EL (cell line): Measurements from ENCODE around the gene ELF5.

Source experiments
- DNase-seq: peaks from one replicate; pipeline ENCODE4 v3.0.0-alpha.2; 2016

The ELF5 gene

DNA sequence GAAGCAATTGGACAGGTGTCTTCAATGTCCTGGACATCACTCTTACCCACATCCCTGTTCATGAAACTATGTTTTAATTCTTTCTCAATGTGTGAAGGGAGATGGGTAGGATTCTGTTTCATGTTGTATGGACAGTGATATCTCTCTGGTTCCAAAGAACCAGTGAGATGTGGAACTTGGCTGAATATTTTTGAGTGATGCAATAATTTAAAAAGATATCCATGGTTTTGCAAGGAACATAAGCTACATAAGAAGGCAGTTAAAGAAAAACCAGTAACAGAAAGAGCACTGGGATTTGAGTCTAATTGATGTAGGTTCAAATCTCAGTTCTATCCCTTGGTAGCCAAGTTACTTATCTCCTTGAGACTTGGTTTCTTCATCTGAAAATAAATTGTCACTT lies 7.7 kb upstream of the ELF5 start:
- DNase-seq: no peak

DNA sequence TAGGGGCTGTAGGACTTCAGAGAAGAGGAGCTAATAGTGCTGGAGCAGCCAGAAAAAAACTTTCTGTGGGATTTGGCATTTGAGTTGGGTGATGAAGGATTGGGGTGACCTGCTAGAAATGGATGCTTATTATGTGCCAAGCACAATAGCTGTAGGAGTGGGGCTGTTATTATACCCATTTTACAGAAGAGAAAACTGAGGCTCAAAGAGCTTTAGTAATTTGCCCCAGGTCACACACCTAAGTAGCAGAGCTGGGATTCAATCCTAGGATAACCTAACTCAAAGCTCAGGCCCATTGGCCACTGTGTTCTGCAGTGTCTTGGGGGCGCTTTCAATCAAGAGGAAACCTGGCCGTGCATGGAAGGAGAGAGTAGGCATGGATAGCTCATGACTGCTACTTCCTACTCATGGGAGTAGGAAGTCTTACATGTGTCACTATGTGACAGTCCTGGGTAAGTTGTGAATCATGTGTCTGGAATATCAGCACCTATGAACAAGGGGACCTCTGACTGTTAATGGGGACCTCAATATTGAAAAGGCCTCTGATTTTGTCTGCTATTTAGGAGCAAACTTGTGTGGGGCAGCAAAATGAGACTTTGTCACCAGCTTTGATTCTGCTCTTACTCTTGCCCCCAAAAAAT lies 6.1 kb upstream of the ELF5 start:
- no peak for DNase-seq

DNA sequence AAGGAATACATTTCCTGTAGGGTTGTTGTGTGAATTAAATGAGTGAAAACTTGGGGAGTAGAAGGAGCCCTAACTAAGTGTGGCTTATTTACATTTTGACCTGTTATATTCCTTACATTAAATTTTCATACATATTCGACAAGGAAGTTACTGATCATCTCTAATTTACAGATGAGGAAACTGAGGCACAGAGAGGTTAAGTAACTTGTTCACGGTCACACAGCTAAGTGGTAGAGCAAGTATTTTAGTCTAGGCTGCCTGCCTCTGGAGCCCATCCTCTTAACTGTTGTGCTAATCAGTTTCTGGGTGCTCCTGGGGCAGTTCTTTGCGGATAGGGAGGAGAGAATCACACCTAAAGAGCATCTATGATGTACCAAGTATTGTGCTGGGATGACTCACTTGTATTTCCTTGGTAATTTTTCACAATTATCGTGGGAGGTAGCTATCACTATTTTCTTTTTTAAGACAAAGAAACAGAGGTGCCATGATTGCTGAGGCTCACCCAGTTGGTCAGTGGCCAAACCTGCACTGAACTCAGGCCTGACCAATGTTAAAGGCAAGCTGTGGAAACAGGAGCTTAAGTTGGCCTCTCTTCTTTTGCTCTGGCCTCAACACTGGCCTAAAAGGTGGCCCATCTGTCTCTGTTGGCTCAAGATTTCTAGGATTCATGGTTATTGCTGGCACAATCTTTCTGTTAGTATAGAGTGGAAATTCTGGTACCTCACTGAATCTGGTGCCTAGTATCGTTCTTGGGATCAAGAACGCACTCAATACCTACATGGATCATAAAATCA lies 2.9 kb upstream of the ELF5 start:
- no peak for DNase-seq

DNA sequence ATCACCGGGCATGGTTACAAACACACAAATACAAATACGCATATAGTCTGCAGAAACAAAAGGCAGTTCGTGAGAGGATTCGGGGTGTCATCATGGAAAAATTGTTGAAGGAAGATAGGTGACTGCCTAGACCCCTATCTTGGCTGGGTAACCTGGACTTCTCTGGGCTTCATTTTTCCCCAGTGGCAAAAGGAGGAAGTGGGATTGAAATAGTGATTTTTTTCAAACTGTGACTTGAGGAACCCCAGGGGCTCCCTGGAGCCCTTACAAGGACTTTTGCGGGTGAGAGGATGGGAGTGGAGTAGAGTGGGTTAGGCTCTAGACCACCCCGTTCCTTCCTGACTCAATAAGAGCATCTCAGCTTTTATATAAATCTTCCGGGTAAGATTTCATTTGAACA lies 1.0 kb upstream of the ELF5 start:
- DNase-seq: no peak

DNA sequence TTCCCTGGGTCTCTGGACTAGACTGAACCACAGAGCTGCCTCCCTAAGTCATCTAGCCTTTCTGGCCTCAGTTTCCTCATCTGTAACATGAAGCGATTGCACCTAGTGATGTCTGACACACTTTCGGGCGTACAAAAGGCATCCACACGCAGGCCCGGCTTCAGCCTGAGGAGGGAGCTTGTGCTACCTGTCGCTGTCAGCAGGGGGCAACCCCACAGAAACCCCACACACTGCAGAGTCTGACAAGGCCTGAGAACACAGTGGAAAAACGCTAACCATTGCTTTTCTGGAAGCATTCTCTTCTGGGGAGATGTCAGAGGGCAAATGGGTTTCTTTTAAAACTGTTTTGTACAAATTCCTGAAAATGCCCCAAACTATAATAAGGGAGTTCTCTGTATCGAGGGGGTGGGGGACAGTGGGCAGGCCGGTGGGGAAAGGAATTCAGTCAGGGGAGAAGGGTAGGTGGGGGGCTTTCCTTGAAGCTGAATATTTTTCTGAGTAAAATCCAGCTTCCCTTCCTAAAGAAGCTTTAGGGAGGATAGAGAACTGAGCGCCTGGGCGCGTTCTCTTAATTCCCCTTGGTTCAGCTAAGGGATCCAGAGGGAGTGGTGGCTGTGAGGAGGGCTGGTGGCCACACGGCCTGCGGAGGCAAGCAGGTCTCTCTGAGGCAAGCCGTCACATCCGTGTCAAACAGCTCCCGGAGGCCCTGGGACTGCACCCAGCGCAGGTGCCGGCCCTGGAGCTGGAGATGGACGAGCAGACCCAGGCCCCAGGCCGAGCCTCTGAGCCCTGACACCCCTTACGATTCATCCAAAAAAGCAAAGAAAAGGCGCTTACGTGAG lies 533 bp downstream of the ELF5 start:
- peak; percentile 59 for DNase-seq

DNA sequence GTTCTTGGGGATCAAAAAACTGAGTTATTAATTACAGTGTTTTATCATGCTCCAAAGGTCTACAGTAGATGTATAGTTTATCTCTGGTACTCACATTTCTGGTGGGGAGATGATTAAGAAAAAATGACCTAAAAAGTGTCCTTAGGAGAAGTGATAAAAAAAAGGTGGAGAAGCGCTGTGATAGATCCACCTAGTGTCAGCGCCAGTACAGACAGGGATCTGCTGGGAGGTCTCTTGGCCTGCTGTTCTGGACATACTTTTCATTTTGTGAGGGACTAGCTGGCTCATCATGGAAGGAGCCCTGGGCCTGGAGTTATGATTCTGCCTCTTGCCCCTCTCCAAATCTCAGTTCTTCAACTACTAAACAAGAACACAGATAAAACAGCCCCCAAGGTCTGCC lies 2.9 kb downstream of the ELF5 start:
- no peak for DNase-seq

DNA sequence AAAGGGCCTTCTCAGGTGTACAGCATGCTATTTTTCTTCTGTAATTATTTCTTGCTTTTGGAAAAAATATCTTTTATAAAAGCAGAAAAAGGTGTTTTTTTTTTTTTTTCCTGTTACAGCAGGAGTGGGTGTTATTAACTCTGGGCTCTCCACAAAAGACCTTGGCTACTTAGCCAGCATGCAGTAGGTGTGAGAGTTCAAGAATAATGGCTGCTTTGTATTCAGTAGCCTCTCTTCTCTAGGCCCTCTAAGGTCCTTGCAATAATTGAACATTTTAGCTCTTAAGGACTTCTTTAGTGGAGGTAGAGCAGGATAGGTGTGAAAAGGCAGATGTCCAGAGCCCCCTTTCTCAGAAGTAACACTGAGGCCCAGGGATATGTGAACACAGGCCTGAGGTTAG lies 3.4 kb downstream of the ELF5 start:
- DNase-seq: no peak

DNA sequence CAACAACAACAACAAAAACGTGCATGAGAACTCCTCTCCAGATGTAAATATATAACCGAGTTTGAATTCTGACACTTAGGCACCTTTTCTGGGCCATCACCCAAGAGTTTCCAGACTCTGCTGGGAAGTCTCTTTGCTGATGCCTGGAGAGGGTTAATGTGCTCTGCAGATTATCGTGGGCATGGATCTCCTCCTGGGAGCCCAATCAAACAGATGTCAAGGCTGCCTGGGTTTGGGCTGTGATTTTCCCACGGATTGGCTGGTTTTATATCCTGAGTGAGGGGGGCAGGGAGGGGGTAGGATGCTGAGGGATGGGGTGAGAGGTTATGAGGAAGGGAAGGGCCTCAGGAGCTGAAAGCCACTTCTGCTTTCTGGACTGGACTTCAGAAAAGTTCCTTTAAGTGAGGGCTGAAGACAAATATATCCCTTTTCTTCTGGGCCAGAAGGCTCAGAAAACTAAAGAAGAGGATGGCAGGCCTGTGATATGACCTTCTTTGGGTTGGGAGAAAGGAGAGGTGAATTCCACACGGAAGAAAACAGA lies 4.2 kb downstream of the ELF5 start:
- DNase-seq: no peak

DNA sequence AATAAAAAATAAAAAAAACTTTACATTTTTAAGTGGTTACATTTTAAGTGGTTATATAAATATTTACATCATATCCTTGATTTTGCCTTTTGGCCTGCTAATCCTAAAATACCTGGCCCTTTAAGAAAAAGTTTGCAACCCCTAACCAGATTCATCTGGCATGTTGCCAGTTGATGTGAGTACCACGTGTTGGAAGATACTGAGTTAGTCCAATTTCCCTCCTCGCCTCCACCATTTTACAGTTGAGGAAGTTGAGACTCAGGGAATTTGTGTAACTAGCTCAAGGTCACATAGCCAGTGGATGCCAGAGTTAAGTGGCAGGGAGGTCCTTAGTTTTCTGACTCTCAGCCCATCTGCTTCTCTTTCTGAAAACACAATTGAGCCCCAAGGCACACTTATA lies 5.1 kb downstream of the ELF5 start:
- DNase-seq: no peak

DNA sequence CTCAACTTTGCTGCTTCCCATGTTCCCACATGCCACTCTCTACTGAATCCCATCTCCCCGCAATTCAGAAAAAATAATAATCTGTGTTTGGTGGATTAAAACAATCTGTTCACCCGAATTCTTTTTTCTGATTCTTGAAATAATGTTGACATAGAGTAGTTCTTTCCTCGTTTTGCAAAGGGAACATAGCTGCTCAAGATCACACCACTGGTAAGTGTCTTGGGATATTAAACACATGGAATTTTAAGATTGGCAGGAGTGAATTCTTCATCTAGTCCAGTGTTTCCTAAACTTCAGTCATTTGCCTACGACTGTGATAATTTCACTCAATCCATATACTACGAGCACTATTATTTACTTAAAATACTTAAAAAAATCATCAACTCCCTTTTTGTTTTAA lies 6.0 kb downstream of the ELF5 start:
- DNase-seq: no peak

DNA sequence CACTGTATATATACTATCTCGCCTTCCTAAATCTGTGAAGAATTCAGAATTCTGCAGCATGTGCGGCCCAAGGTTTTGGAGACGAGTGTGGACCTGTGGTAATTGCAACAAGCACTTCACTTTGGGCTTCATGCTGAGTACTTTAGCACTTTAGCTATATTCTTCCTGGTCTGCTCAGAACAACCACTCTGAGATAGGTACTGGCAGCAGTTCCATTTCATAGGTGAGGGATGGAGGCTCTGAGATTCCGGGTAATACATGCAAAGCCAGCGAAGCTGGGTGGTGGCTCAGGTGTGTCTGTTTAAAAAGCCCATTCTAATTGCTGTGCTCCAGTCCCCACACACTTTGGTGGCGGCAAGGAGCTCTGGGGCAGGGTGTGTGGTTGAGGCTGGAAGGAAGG lies 6.4 kb downstream of the ELF5 start:
- no peak for DNase-seq

DNA sequence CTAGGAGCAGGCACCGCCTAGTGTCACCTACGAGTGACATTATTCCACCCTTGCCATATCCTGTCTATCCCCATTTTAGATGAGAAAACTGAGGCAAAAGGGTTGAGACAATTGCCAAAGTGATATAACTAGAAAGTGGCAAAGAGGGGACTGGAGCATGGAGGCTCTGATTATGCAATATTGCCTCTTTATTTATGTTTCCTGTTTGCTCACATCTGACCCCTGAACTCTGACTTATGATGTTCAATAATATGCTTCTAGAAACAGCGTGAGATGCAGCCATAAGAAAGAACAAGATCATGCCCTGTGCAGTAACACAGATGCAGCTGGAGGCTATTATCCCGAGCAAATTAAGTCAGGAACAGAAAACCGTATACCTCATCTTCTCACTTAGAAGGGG lies 7.7 kb downstream of the ELF5 start:
- no peak for DNase-seq

DNA sequence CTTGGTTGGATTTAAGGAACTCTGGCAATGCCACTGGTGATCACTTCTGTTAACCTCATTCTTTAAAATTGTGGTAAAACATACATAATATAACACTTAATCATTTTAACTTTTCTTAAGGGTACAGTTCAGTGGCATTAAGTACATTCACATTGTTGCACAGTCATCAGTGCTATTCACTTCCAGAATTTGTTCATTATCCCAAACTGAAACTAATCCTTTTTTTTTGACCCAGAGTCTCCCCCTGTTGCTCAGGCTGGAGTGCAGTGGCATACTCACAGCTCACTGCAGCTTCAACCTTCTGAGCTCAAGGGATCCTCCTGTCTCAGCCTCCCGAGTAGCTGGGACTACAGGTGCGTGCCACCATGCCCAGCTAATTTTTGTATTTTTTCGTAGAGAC lies 10.6 kb downstream of the ELF5 start:
- DNase-seq: no peak

DNA sequence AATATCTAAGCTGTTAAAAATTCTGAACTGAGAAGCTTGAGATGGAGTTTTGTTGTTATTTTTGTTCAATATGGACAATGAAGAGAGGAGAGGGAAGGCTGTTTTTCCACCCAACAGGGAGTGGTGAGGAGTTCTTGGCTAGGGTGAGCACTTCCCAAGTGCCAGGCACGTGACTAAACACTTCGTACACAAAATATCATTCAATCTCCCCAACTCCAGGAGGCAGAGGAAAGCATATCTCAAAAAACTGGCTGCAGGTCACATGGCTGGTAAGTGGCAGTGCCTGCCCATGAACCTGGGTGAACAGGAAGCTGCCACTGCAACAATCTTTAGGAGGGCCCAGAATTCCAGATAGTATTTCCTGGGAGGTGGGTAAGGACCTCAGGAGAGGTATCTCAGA lies 11.6 kb downstream of the ELF5 start:
- DNase-seq: peak; percentile 17

DNA sequence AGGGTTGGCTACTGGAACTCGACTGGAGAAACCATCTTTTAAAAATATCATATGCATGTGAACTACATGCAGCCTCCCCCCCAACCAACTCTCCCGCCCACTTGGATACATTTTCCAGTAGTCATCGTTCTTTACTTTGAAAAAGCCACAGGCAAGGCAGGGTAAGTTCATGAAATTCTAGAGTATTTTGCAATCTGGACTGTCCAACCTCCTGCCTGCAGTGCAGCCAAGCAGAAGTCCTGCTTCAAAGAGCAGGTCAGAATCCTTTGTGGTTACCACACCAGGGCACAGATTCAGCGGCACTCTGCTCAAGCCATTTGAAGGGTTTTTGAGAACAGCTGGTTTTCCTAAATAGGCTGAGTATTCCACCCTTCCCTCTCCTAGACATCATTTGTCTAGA lies 12.1 kb downstream of the ELF5 start:
- peak; percentile 82 for DNase-seq

DNA sequence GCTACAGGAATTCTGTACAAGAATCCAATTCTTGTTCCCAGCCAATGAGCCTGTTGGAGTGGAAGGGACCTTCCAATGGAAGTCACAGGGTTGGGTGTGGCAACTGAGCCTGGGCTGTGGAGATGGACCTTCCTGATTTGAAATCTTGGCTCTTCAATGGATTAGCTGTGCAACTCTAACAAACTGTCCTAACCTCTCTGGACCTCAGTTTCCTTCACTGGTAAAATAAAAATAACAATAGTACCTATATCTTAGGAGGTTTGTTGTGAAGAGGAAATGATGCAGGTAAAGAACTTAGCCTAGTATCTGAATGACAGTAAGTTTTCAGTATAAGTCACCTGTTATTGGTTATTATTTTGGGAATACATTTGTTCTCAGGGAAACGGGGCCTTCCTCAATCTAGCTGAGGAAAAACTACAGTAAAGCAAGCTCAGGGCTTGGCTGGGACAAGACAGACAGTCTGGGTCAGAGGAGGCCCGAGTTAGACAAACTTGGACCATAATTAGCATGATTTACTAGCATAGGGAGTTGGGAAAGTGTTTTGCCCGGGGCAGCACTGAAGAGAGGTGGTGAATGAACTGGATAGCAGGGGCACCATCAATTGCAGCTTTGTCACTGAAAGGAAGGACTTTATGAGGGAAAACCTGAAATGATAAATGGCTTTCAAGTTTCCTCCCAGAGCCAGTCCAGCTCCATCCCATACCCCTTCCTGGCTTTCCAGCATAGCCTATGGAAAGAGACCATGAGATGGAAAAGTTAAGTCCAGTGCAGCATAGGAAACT lies 13.7 kb downstream of the ELF5 start:
- no peak for DNase-seq

DNA sequence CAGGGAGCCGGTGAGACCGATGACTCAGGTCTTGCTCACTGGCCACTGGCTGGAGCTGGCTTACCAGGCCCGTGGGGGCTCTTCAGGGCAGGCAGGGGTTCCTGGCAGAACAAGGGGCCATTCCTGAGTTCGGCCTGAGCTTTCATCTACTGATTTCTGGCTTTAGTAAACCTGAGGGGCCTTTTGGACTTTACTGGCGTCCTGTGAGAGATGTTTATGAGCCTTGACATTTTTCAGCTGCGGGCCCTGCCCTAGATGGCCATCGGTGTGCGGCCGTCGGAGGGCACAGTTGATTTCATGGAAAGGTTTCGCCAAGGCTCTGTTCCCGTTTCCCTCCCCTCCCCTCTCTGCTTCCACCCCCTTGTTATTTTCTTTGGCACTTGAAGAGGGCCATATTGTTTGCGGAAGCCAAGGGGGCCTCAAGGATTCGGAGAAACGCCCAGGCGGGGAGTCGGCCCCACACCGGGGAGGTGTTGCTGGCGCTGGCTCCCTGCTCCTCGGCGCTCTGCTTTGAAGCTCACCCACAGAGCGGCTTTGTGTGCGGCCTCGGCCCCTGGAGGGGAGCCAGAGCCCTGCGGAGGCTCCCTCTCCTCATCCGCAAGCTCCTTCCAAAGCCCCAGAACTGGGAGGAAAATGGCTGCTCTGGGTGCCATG lies 17.7 kb downstream of the ELF5 start:
- DNase-seq: no peak

DNA sequence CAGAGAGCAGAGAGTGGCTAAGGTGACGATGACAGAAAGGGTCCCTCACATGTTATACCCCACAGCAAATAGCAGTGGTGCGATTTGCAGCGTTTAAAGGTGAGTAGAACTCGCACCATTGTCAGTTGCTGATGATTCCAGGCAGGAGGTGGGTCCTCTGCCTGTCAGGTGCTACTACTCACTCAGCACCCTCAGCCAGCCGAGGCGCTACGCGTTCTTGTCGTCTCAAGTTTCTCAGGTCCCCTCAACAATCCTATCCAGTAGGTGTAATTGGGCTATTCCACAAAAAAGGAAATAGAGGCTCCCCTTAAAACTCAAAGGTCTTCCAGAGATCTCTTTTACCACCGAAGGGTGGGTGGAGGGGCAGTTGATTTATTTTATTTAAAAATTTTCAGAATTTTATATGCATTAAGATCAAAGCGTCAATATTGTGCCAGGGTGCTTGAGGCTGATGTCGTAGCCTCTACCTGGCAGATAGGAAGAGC lies 18.3 kb downstream of the ELF5 start:
- DNase-seq: no peak

DNA sequence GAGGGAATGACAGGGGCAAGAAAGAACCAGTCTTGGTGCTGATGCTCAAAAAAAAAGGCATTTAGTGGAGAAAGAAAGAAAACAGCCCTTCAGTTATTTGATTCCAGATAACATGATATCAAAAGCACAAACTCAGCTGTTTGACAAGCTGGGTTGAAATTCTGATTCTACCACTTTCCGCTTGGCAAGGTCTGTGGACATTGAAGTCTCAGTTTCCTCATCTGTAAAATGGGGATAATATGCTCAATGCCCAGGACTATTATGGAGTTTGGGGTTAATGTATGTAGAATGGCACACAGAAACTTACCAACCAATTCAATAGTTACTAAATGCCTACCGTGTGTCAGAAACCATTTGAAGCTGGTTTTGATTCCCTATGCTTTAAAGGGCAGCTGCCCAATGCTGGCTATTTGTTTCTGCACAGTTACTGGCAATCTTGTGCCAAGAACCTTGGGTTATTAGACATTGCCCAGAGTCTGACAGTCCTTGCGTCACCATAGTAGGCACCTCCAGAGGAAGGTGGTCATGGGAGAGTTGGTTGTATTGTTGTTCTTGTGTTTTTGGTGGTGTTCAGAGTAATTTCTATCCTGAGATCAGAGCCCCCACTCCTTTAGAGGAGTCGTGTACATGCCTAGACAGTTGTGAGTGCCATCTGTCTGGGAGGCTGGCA lies 19.5 kb downstream of the ELF5 start:
- no peak for DNase-seq

DNA sequence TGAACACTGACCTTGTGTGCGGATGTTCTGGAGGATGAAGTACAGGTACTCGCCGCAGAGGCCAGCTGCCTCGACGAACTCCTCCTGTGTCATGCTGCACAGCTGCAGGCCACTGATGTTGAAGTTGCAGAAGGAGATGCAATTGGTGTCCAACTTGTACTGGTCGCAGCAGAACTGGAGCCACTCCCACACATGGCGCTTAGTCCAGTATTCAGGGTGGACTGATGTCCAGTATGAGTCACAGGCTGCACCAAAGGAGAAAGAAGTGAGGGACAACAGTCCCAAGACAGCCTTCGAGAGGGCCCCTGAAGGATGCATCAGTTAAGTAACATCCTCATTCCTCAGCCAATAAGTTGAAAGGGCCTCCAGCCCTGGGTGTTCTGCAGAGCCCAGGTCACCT lies 20.1 kb downstream of the ELF5 start:
- DNase-seq: peak; percentile 8

DNA sequence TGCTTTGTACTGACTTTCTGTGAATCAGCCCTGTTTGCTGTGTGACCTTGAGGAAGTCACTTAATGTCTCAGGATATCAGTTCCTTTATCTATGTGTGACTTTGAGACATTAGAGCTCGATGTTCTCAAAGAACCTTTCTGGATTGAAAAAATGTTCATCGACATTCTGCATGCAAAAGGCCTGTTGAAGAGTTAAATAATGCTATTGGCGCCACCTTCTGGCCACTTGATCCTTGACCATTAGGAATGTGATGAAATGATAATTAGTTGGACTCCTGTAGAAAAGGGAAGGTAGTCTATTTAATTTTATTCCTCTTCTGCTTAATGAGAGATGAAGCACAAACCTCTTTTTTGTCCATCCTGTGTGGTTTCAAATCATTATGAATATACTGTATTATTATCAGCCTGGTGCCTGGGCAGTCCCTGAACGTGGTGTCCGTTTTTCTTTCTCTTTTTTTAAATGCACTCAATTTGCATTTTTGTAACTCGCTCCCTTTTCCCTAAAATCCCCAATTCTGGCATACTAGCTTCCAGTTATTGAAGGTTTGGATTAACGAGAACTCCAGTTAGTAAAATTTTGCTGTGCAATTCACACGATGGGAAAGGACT lies 20.7 kb downstream of the ELF5 start:
- DNase-seq: peak; percentile 63
